Activated T-helper 9 cell treated with anti-CD3 and anti-CD28 coated beads, Interleukin-2, amount 50 U/mL, for 16 hours (primary cell): ENCODE measurements around the gene LRRC7.
"Not testable (repeated sequence)": the region's sequence is repeated elsewhere in the genome, so short reads cannot be mapped to it uniquely, and the experiment has no call there.

ENCODE experiments used
- DNase-seq: peaks from one replicate; pipeline ENCODE4 v3.0.0-alpha.2; 2020; ENCODE audit warnings: low read depth

The LRRC7 gene

GRCh38 chr1:69888016-69888415, 320.3 kb downstream of the LRRC7 start:
- DNase-seq = not testable (repeated sequence)

GRCh38 chr1:69888657-69889056, 320.9 kb downstream of the LRRC7 start:
- DNase-seq = no peak

DNA sequence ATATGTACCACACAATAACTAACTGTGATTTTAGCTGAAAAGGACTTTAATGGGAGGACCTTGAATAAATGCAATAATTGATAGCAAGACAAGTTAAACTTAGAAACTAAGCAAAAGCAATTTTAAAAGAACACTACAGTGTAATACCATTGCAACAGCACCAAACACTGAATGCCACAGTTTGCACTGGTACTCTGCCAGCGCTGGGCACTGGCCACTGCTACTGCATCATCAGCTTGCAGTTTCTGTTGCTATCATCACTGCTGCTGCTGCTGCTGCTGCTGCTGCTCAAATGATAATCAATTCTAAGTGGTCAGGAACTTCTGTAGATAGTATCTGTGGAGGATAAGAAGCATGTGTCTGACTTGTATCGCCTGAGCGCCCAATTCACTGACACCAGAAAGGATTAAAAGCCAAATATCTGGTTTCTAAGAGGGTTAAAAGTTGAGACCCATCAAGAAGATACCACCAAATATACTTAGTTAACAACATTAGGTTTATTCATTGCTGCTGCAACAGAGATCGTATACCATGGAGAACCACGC, 330.8 kb downstream of the LRRC7 start:
- no peak for DNase-seq

DNA sequence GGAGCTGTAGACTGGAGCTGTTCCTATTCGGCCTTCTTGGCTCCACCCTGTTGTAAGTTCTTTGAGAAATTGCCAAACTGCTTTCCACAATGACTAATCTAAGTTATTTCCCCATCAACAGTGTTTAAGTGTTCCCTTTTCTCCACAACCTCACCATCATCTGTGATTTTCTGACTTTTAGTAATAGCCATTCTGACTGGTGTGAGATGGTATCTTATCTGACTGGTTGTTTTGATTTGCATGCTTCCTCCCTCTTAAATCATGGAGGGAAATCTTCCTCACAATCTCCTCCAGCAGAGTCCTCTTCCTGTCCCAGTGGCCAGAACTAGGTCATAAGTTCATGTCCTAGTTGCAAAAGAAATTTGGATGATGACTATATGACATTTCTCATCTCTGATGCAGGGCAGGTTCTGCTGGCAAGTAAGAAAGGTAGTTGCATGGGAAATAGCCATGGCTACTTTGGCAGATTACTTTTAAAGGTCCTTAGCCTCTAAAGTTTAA, 343.6 kb downstream of the LRRC7 start:
- DNase-seq = no peak

DNA sequence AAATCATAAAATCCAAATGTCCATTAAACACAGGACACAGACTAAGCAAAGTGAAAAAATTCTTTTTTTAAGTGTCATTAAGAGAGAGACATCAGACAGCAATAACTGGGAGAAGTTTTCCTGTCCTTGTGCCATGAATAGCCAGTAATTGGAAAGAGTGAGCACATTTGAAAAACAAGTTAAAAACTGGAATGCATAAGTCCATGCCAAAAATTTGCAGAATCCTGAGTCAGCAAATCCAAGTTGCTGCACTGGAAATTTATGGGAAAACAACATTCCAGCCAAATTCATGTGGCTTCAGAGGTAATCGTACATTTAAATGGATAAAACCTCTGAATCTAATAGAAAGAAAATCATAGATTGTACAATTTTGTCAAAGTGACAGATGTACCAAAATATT, 346.3 kb downstream of the LRRC7 start:
- DNase-seq = no peak

GRCh38 chr1:69914976-69915765, 347.4 kb downstream of the LRRC7 start:
- DNase-seq = no peak

DNA sequence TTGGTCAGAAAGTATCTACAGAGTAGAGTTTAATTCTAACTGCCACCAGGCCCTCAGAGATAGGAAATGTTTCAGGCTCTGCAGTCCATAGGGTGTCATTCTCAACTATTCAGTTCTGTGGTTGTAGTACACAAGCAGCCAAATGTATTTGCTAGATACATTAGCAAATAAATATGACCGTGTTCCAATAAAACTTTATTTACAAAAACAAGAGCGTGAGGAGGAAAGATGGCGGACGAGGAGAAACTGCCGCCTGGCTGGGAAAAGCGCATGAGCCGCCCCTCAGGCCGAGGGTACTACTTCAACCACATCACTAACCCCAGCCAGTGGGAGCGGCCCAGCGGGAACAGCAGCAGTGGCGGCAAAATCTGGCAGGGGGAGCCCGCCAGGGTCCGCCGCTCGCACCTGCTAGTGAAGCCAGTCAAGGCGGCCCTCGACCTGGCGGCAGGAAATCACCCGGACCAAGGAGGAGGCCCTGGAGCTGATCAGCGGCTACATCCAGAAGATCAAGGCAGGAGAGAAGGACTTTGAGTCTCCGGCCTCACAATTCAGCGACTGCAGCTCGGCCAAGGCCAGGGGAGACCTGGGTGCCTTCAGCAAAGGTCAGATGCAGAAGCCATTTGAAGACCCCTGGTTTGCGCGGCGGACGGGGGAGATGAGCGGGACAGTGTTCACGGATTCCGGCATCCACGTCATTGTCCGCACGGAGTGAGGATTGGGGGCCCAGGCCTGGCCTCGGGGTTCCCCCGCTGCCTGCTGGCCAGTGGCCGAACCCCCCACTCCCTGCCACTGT, 351.6 kb downstream of the LRRC7 start:
- no peak for DNase-seq

DNA sequence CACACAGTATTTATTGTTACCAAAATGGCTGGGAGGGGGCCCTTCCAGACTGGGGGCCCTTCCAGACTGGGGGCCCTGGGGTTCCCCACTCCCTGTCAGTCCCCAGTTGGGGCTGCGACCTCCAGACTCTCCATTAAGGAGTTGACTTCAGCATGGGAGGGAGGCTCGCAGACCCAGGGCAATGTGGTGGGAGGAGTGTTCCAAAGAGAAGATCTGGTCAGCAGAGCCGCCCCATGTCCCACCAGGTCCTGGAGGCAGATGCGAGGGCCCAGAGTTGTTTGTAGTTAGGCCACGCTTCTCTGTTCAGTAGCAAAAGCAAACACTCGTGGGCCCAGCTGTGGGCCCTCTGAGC, 352.2 kb downstream of the LRRC7 start:
- no peak for DNase-seq

- no peak for DNase-seq
Observed at GRCh38 chr1:69920426-69920825, 352.7 kb downstream of the LRRC7 start.

- DNase-seq = no peak
Observed at GRCh38 chr1:69921486-69921885, 353.8 kb downstream of the LRRC7 start.

GRCh38 chr1:69928234-69928633, 360.5 kb downstream of the LRRC7 start:
- DNase-seq = not testable (repeated sequence)

GRCh38 chr1:69929308-69930057, 361.8 kb downstream of the LRRC7 start:
- DNase-seq = no peak

- no peak for DNase-seq
Observed at GRCh38 chr1:69930396-69930795, 362.7 kb downstream of the LRRC7 start.

- DNase-seq = no peak
Observed at GRCh38 chr1:69932760-69933159, 365.0 kb downstream of the LRRC7 start.

DNA sequence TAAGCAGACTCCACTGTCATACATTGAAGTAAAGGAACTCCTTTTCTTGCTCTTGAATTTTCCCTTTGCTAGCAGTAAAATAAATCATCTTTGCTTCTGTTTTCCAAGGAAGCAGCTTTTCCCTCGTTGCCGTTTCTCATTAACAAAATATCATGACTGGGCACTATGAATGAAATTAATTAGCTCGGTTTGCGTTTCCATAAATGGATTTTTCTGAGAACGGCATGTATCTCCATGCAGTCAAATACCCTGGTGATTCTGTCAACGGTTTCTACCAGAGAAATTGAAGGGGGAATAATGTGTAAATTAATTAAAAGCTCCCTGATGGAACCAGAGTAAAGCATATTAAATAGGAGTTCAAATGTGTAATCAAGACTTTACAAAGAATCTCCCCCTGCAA, 372.5 kb downstream of the LRRC7 start:
- no peak for DNase-seq

DNA sequence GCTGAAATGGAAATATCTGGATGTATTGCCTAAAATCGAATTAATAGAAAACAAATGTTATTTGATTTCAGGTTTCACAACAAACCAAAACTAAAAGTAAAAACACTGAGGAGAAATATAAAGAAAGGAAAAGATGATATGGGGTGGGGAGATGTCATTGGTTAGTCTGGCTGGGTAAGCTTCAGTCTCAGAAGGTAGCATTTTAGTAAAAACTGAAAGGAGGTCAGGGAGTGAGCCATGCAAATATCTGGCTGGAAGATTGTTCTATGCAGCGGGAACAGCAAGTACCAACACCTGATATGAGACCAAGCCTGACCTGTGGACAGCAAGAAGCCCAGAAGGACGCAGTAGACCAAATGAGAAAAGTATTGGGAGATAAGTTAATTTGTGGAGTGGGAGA, 373.1 kb downstream of the LRRC7 start:
- no peak for DNase-seq

GRCh38 chr1:69943030-69943429, 375.3 kb downstream of the LRRC7 start:
- no peak for DNase-seq

DNA sequence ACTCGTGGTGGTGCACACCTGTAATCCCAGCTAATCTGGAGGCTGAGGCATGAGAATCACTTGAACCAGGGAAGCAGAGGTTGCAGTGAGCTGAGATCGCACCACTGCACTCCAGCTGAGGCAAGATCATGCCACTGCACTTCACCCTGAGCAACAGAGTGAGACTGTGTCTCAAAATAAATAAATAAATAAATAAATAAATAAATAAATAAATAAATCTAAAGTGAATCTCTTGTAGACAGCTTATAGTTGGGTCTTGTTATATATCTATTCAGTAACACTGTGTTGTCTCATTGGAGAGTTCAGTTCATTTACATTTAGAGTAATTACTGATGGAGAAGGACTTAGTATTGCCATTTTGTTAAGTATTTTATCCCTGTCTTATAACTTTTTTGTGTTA, 379.2 kb downstream of the LRRC7 start:
- DNase-seq = no peak

- no peak for DNase-seq
Observed at GRCh38 chr1:69947837-69948236, 380.1 kb downstream of the LRRC7 start.

DNA sequence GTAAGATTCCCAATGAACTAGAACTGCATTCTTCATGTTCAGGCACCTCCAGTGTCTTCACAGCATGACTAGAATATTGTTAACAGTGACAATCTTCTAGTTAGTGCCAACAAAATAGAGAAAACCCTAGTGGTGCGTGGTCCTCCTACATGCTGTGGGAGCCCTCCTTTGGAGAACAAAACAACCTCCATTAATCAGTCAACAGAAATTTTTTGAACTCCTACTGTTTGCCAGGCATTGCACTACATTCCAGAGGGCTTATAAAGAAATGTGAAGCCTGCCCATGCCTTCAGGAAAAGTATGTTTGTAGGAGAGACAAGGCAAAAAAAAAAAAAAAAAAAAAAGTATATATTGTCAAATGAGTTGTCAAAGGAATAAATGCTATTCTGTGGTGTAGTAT, 385.0 kb downstream of the LRRC7 start:
- DNase-seq = no peak

- not testable (repeated sequence) for DNase-seq
Observed at GRCh38 chr1:69962452-69962851, 394.7 kb downstream of the LRRC7 start.

GRCh38 chr1:69967245-69967766, 399.6 kb downstream of the LRRC7 start:
- no peak for DNase-seq
